Nephron (organoid): ENCODE data around the gene SHLD1.

Experiments
- H3K27ac Mint-ChIP-seq, 3 experiments: 2 replicates each; pipeline ENCODE4 v1.8.0; 2020; ENCODE audit warnings: mixed read lengths in 3 of 3, mild to moderate bottlenecking in 2 of 3, moderate library complexity in 1 of 3
- H3K27me3 Mint-ChIP-seq: 2 replicates; pipeline ENCODE4 v1.8.0; 2021; ENCODE audit warnings: low read depth, mild to moderate bottlenecking, moderate library complexity, mixed read lengths
- H3K36me3 Mint-ChIP-seq: 2 replicates; pipeline ENCODE4 v1.8.0; 2020; ENCODE audit warnings: low read depth, mixed read lengths
- H3K4me1 Mint-ChIP-seq: 2 replicates; pipeline ENCODE4 v1.8.0; 2020; ENCODE audit warnings: mixed read lengths
- H3K4me3 Mint-ChIP-seq, 3 experiments: 2 replicates each; pipeline ENCODE4 v1.8.0; 2020; ENCODE audit warnings: mild to moderate bottlenecking in 3 of 3, mixed read lengths in 3 of 3, moderate library complexity in 2 of 3
- H3K9me3 Mint-ChIP-seq: 2 replicates; pipeline ENCODE4 v1.8.0; 2020; ENCODE audit warnings: mixed read lengths
- CTCF ChIP-seq, 3 experiments: fragments of 200-600 bp; sonication (generic); IDR thresholded peaks; one replicate each; pipeline ENCODE4 v1.5.0; 2021; ENCODE audit warnings: antibody characterized with exemption in 3 of 3; ENCODE audit not compliant: unreplicated experiment in 3 of 3

Gene SHLD1

DNA sequence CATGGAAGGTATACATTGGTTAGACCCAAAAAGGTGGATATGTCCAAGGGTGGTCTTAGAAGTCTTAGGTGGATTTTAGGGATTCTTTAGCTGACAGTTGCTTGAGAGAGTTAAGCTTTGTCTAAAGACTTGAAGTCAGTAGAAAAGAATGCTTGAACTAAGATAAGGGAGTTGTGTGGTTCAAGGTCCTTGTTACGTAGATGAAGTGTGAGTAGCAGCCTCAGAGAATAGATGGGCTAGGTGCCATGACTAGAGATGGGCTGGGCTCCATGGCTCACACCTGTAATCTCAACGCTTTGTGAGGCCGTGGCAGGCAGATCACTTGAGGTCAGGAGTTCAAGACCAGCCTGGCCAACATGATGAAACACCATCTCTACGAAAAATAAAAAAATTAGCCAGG is 1.7 kb downstream of the SHLD1 start:
- no peak for TF ChIP-seq CTCF (IDR thresholded peaks at IDR 0.05; ENCODE audit: unreplicated experiment in 3 of 3)
- no peaks in the 10 kb centered on the region for H3K27me3 Mint-ChIP-seq
- peak overlapping the region; percentile 97 to 99 (median 98) for H3K27ac Mint-ChIP-seq
- no peaks in the 10 kb centered on the region for H3K36me3 Mint-ChIP-seq
- peaks cover 5% of the 10 kb centered on the region for H3K4me1 Mint-ChIP-seq
- peak overlapping the region; percentile 85 to 93 (median 86) for H3K4me3 Mint-ChIP-seq
- H3K9me3 Mint-ChIP-seq, result no peaks in the 10 kb centered on the region

DNA sequence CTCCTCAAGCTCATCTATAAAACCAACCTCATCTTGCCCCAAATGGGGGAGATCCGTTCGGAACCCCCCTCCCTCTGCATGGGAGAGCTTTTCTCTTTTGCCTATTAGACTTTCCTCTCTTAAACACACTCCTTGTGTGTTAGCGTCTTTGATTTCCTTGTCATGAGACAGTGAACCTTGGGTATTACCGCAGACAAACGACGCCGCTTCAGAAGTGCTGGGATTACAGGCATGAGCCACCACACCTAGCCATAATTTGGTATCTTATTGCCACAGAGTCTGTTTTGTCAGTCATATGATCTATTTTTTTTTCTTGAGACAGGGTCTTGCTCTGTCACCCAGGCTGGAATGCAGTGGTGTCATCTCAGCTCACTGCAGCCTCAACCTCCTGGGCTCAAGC is 3.6 kb downstream of the SHLD1 start:
- Mint-ChIP-seq H3K4me1 (peaks cover 5% of the 10 kb centered on the region), H3K27me3 (no peaks in the 10 kb centered on the region), H3K9me3 (no peaks in the 10 kb centered on the region), H3K4me3 (peak overlapping the region in 2 of 3 experiments; percentile 35 to 60), H3K27ac (peak overlapping the region in 1 of 3 experiments; percentile 6), H3K36me3 (peaks cover 9% of the 10 kb centered on the region)
- no peak for TF ChIP-seq CTCF (IDR thresholded peaks at IDR 0.05; ENCODE audit: unreplicated experiment in 3 of 3)

DNA sequence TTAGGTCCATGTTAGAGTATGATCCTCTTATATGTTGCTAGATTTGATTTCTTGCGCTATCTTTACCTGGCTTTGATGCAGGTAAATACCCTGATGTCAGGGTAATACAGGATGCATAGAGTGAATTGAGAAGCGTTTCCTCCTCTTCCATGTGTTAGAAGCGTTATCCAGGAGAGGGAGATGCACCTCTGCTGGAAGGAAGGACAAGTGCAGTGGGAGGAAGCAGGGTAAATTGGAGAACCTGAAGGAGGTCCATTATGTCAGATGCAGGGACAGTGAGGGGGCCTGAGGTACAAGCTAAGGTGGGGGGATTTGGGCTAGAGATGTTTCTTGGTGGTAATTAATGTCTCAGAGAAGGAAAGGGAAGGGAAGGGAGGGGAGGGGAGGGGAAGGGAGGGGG is 7.7 kb downstream of the SHLD1 start:
- H3K36me3 Mint-ChIP-seq, result peaks cover 22% of the 10 kb centered on the region

DNA sequence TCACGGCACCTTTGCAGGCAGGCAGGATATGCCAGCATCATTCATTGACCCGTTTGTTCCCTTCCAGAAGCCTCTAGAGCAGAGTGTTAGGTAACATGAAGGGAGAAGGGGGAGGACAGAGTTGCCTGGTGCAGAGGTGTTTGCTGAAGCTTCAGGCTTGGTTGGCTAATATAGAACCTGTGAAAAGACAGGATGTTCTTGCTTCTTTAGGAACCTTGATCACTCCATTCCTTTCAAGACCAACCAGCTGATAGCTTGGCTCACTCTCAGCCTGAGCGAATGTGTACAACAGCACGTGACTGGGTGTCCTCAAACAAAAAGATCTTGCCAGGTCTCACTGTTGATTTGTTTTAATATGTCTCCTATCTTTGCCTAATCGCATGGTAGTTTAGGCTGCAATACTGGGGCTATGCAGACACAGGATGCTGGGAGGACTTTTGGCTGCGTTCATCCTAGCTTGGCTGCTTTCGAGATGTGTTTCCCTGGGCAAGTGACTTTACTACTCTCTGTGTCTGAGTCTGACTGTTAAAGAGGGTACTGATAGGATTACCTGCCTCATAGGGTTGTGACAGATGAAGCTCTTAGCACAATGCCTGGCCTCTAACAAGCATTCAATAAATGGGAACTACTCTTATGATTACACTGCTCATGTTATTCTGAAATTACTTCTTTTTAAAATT is 16.0 kb downstream of the SHLD1 start:
- Mint-ChIP-seq H3K4me1 (peaks cover 7% of the 10 kb centered on the region), H3K9me3 (no peaks in the 10 kb centered on the region), H3K27me3 (no peaks in the 10 kb centered on the region), H3K4me3 (no peak overlapping the region), H3K27ac (no peak overlapping the region), H3K36me3 (peaks cover 4% of the 10 kb centered on the region)
- TF ChIP-seq CTCF (IDR thresholded peaks at IDR 0.05; ENCODE audit: unreplicated experiment in 3 of 3), result no peak

More for the DNA sequence above, 7.7 kb downstream of the SHLD1 start:
- no peak for TF ChIP-seq CTCF (IDR thresholded peaks at IDR 0.05; ENCODE audit: unreplicated experiment in 3 of 3)
- H3K9me3 Mint-ChIP-seq, result no peaks in the 10 kb centered on the region
- no peak overlapping the region for H3K4me3 Mint-ChIP-seq
- H3K4me1 Mint-ChIP-seq, result peaks cover 12% of the 10 kb centered on the region
- no peak overlapping the region for H3K27ac Mint-ChIP-seq
- H3K27me3 Mint-ChIP-seq, result no peaks in the 10 kb centered on the region

DNA sequence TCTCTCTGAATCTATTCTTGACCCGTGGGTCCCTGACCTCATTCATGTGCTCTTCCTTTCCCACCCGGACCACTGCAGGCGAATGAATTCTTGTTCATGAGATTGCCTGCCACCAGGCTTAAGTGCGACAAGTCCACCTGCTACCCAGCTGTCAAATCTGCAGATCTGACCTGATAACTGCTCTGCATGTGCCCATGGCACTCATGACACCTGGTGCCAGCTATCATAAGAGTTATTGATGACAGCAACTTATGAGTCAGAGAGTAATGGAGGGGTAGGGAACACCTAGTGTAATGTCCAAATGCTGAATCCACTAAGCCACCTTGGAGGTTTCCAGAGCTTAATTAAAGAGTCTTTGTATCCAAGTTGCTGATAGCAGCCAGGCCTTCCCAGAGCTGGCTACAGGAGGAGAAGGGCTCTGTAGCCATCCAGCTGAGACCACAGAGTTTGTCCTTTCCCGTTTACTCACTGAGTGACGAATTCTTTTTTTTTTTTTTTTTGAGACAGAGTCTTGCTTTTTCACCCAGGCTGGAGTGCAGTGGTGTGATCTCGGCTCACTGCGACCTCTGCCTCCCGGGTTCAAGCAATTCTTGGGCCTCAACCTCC is 17.4 kb downstream of the SHLD1 start:
- TF ChIP-seq CTCF (IDR thresholded peaks at IDR 0.05; ENCODE audit: unreplicated experiment in 3 of 3), result no peak
- peak overlapping the region; percentile 21 to 68 (median 62) for H3K27ac Mint-ChIP-seq
- H3K4me1 Mint-ChIP-seq, result peaks cover 6% of the 10 kb centered on the region
- no peak overlapping the region for H3K4me3 Mint-ChIP-seq
- no peaks in the 10 kb centered on the region for H3K9me3 Mint-ChIP-seq
- H3K36me3 Mint-ChIP-seq, result peaks cover 4% of the 10 kb centered on the region
- no peaks in the 10 kb centered on the region for H3K27me3 Mint-ChIP-seq
